OCI-LY1 (cell line): ENCODE measurements around the gene DMRT1.

Source experiments
- EZH2 ChIP-seq: fragments of 200-600 bp; sonication (generic), shearing (Covaris generic); IDR thresholded peaks from 2 replicates; pipeline ENCODE4 v1.8.0; 2017; ENCODE audit warnings: borderline replicate concordance, mixed run types, mild to moderate bottlenecking, antibody characterized with exemption, low read length, moderate library complexity, mixed read lengths
- TF ChIP-seq, protein P1 (sequence below): fragments of 200-600 bp; sonication (generic), shearing (Covaris generic); IDR thresholded peaks from 2 replicates; pipeline ENCODE4 v1.5.1; 2017; ENCODE audit warnings: mild to moderate bottlenecking, antibody characterized with exemption, low read length, moderate library complexity, mixed read lengths

DNA sequence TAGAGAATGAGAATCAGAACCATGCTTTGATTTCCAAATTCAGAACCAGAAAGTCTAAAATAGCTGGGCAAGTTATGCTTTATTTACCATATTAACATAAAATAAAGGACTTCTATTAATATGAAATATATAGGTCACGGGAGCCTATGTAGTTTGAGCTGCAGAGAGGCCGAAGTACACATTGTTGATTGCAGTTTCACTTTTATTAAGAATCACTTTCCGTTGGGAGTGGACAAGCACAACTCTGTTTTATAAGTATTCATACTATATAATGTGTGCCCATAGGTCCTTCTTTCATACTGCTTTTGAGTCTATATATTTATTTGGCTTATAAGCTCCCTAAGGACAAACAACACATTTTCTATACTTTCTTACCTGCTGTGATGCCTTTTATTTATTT, 76.2 kb downstream of the DMRT1 start:
- TF ChIP-seq, protein P1, sequence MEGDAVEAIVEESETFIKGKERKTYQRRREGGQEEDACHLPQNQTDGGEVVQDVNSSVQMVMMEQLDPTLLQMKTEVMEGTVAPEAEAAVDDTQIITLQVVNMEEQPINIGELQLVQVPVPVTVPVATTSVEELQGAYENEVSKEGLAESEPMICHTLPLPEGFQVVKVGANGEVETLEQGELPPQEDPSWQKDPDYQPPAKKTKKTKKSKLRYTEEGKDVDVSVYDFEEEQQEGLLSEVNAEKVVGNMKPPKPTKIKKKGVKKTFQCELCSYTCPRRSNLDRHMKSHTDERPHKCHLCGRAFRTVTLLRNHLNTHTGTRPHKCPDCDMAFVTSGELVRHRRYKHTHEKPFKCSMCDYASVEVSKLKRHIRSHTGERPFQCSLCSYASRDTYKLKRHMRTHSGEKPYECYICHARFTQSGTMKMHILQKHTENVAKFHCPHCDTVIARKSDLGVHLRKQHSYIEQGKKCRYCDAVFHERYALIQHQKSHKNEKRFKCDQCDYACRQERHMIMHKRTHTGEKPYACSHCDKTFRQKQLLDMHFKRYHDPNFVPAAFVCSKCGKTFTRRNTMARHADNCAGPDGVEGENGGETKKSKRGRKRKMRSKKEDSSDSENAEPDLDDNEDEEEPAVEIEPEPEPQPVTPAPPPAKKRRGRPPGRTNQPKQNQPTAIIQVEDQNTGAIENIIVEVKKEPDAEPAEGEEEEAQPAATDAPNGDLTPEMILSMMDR: no peak
- no peak for TF ChIP-seq EZH2
